Small intestine (tissue), 7 donors: ENCODE results near the gene AURKAIP1. TPM values are rescaled to one million over a fixed set of nuclear protein-coding genes. Genes with fewer than 3 reads are reported as not detected.

Source experiments
- DNase-seq, 2 donors: peaks; one replicate each; pipeline versions ENCODE4 v3.0.0 to v3.0.0-alpha.2; 2013
- FAIRE-seq: peaks from 2 replicates; lab custom pipeline; 2012; peaks lifted over from hg19 to GRCh38; lab: Jason Lieb, UNC
- H3K27ac ChIP-seq, 3 donors: one replicate each; pipeline ENCODE4 v1.5.1; 2013; ENCODE audit warnings: low read length in 2 of 3, mild to moderate bottlenecking in 2 of 3, control low read depth in 1 of 3, inconsistent platforms in 1 of 3, low read depth in 1 of 3, moderate library complexity in 1 of 3
- H3K27me3 ChIP-seq, 3 donors: one replicate each; pipeline ENCODE4 v1.6.1; 2013; ENCODE audit warnings: low read length in 3 of 3, inconsistent platforms in 1 of 3; ENCODE audit not compliant: control insufficient read depth in 3 of 3, insufficient read depth in 3 of 3
- H3K36me3 ChIP-seq, 3 donors: one replicate each; pipeline ENCODE4 v1.6.1; 2013; ENCODE audit warnings: low read length in 3 of 3, inconsistent platforms in 1 of 3, low read depth in 1 of 3, mild to moderate bottlenecking in 1 of 3, moderate library complexity in 1 of 3; ENCODE audit not compliant: control insufficient read depth in 3 of 3, insufficient read depth in 2 of 3
- H3K4me1 ChIP-seq, 3 donors: one replicate each; pipeline ENCODE4 v1.6.1; 2013; ENCODE audit warnings: low read length in 2 of 3, inconsistent platforms in 1 of 3, low read depth in 1 of 3, mild to moderate bottlenecking in 1 of 3, moderate library complexity in 1 of 3; ENCODE audit not compliant: control insufficient read depth in 3 of 3, insufficient read depth in 2 of 3
- H3K4me3 ChIP-seq, 3 donors: one replicate each; pipeline ENCODE4 v1.5.1; 2013; ENCODE audit warnings: low read length in 3 of 3, control low read depth in 1 of 3, inconsistent platforms in 1 of 3, low read depth in 1 of 3, mild to moderate bottlenecking in 1 of 3, moderate library complexity in 1 of 3
- H3K9me3 ChIP-seq, 2 donors: one replicate each; pipeline ENCODE4 v1.6.1; 2013; ENCODE audit warnings: low read depth in 1 of 2, low read length in 1 of 2; ENCODE audit not compliant: control insufficient read depth in 2 of 2, insufficient read depth in 1 of 2
- WGBS, 3 donors: extraction: QIAGEN DNeasy Blood & Tissue Kit; methylation state at CpG; one replicate each; pipeline ENCODE4 v1.1.7; 2013; 5-methylcytosine and 5-hydroxymethylcytosine counted together
- polyA plus RNA-seq, 4 donors: library from polyadenylated mRNA; stranded (reverse) in 3 of 4; unstranded in 1 of 4; fragments of 200-250 nt in 3 of 4; fragments of 120-200 nt in 1 of 4; gene quantifications; one replicate each; pipeline versions ENCODE4 v1.2.1 to v1.2.3, GENCODE V29; 2013
- donor health status: healthy with polysubstance abuse.
- donor health status: control.
- donor health status: control.
- donor health status: Bipolar disorder and iron deficiency.
- donor health status: healthy.

AURKAIP1 gene
- polyA plus RNA-seq, 4 donors = 88.1 to 382 (median 297) TPM

DNA sequence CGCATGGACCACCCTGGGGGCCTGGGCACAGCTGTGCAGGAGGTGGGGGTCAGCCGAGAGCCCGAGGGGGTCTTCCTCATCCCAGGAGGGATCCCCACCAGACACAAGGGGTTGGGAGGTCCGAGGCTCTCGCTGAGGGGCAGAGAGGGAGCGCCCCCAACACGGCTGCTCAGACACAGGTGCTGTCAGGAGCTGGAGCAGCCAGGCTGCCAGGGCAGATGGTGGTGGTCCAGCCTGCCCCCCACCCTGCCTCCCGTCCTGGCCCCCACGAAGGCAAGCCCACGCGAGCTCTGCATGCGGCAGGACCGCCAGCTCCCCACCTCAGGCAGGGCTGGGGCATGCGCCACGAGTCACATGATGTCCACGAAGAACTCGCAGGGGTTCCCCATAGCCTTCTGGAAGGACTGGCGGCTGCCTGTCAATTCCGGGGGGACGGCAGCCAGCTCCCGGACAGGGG lies 39.2 kb downstream of the AURKAIP1 start:
- Histone ChIP-seq H3K4me1 (peaks cover 0 to 13% (median 0%) of the 10 kb centered on the region in 3 donors), H3K4me3 (no peak overlapping the region), H3K9me3 (no peaks in the 10 kb centered on the region), H3K27ac (no peak overlapping the region), H3K27me3 (no peaks in the 10 kb centered on the region), H3K36me3 (peaks cover 0 to 81% (median 15%) of the 10 kb centered on the region in 3 donors)
- no peak for FAIRE-seq
- WGBS, 3 donors = 87 to 89% (median 89%) methylated on average over 16 to 21 of the region's 21 CpGs
- DNase-seq = no peak

DNA sequence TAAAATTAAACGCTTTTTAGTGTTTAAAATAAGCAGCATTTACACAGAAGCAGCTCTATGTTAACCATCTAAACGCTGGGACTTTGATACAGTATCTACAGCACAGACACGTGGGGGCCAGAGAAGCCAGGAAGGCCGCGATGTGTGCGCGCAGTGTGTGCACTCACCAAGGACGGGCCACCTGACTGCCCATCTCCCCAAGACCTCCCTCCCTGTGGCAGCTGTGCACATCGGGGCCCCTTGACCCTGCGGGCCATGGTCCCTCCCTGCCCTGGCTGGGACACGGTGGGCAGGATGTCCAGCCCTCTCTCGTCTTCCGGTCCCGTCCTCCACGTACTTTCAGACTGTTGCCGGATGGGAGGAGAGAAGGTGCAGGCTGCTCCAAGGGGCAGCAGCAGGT lies 39.7 kb downstream of the AURKAIP1 start:
- FAIRE-seq (no peak), DNase-seq (no peak)
- peaks cover 0 to 18% (median 0%) of the 10 kb centered on the region in 3 donors for H3K4me1 ChIP-seq
- H3K36me3 ChIP-seq = peaks cover 0 to 76% (median 13%) of the 10 kb centered on the region in 3 donors
- H3K4me3 ChIP-seq = no peak overlapping the region
- no peaks in the 10 kb centered on the region for H3K9me3 ChIP-seq
- 79 to 85% (median 80%) methylated on average over 16 of the region's 16 CpGs for WGBS, 3 donors
- H3K27ac ChIP-seq = no peak overlapping the region
- H3K27me3 ChIP-seq = no peaks in the 10 kb centered on the region

- FAIRE-seq = no peak
Measured at GRCh38 chr1:1334835-1335234, 40.2 kb downstream of the AURKAIP1 start.

GRCh38 chr1:1333551-1334241 lies 41.3 kb downstream of the AURKAIP1 start:
- H3K27ac ChIP-seq = no peak overlapping the region
- no peaks in the 10 kb centered on the region for H3K27me3 ChIP-seq
- no peak overlapping the region for H3K4me3 ChIP-seq
- DNase-seq (no peak), FAIRE-seq (no peak)
- H3K9me3 ChIP-seq = no peaks in the 10 kb centered on the region
- peaks cover 0 to 67% (median 9%) of the 10 kb centered on the region in 3 donors for H3K36me3 ChIP-seq
- peaks cover 0 to 22% (median 0%) of the 10 kb centered on the region in 3 donors for H3K4me1 ChIP-seq
- 67 to 85% (median 69%) methylated on average over 34 to 36 of the region's 36 CpGs for WGBS, 3 donors

More at GRCh38 chr1:1334835-1335234, 40.2 kb downstream of the AURKAIP1 start:
- Histone ChIP-seq H3K9me3 (no peaks in the 10 kb centered on the region), H3K27me3 (no peaks in the 10 kb centered on the region), H3K36me3 (peaks cover 0 to 71% (median 10%) of the 10 kb centered on the region in 3 donors), H3K4me1 (peaks cover 0 to 22% (median 0%) of the 10 kb centered on the region in 3 donors), H3K4me3 (no peak overlapping the region), H3K27ac (no peak overlapping the region)
- DNase-seq = no peak
- 70 to 79% (median 70%) methylated on average over 11 of the region's 11 CpGs for WGBS, 3 donors

DNA sequence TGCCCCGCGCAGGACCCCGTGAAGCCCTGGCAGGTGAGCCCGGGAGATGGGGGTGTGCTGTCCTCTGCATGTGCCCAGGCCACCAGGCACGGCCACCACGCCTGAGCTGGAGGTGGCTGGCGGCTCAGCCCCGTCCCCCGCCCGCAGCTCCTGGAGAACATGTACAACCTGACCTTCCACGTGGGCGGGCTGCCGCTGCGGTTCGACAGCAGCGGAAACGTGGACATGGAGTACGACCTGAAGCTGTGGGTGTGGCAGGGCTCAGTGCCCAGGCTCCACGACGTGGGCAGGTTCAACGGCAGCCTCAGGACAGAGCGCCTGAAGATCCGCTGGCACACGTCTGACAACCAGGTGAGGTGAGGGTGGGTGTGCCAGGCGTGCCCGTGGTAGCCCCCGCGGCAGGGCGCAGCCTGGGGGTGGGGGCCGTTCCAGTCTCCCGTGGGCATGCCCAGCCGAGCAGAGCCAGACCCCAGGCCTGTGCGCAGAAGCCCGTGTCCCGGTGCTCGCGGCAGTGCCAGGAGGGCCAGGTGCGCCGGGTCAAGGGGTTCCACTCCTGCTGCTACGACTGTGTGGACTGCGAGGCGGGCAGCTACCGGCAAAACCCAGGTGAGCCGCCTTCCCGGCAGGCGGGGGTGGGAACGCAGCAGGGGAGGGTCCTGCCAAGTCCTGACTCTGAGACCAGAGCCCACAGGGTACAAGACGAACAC lies 42.1 kb downstream of the AURKAIP1 start:
- Histone ChIP-seq H3K27ac (no peak overlapping the region), H3K4me1 (peaks cover 0 to 22% (median 0%) of the 10 kb centered on the region in 3 donors), H3K27me3 (no peaks in the 10 kb centered on the region), H3K36me3 (peaks cover 0 to 67% (median 1%) of the 10 kb centered on the region in 3 donors), H3K4me3 (no peak overlapping the region), H3K9me3 (no peaks in the 10 kb centered on the region)
- 25 to 76% (median 28%) methylated on average over 29 to 48 of the region's 48 CpGs for WGBS, 3 donors
- DNase-seq (peak in 1 of 2 donors; percentile 78), FAIRE-seq (no peak)

DNA sequence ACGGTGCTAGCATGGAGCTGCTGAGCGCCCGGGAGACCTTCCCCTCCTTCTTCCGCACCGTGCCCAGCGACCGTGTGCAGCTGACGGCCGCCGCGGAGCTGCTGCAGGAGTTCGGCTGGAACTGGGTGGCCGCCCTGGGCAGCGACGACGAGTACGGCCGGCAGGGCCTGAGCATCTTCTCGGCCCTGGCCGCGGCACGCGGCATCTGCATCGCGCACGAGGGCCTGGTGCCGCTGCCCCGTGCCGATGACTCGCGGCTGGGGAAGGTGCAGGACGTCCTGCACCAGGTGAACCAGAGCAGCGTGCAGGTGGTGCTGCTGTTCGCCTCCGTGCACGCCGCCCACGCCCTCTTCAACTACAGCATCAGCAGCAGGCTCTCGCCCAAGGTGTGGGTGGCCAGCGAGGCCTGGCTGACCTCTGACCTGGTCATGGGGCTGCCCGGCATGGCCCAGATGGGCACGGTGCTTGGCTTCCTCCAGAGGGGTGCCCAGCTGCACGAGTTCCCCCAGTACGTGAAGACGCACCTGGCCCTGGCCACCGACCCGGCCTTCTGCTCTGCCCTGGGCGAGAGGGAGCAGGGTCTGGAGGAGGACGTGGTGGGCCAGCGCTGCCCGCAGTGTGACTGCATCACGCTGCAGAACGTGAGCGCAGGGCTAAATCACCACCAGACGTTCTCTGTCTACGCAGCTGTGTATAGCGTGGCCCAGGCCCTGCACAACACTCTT lies 42.8 kb downstream of the AURKAIP1 start:
- H3K36me3 ChIP-seq = peaks cover 0 to 67% (median 3%) of the 10 kb centered on the region in 3 donors
- H3K4me1 ChIP-seq = peaks cover 0 to 17% (median 0%) of the 10 kb centered on the region in 3 donors
- no peak overlapping the region for H3K4me3 ChIP-seq
- no peaks in the 10 kb centered on the region for H3K9me3 ChIP-seq
- FAIRE-seq (no peak), DNase-seq (no peak)
- 51 to 87% (median 66%) methylated on average over 54 to 57 of the region's 57 CpGs for WGBS, 3 donors
- no peaks in the 10 kb centered on the region for H3K27me3 ChIP-seq
- H3K27ac ChIP-seq = no peak overlapping the region

DNA sequence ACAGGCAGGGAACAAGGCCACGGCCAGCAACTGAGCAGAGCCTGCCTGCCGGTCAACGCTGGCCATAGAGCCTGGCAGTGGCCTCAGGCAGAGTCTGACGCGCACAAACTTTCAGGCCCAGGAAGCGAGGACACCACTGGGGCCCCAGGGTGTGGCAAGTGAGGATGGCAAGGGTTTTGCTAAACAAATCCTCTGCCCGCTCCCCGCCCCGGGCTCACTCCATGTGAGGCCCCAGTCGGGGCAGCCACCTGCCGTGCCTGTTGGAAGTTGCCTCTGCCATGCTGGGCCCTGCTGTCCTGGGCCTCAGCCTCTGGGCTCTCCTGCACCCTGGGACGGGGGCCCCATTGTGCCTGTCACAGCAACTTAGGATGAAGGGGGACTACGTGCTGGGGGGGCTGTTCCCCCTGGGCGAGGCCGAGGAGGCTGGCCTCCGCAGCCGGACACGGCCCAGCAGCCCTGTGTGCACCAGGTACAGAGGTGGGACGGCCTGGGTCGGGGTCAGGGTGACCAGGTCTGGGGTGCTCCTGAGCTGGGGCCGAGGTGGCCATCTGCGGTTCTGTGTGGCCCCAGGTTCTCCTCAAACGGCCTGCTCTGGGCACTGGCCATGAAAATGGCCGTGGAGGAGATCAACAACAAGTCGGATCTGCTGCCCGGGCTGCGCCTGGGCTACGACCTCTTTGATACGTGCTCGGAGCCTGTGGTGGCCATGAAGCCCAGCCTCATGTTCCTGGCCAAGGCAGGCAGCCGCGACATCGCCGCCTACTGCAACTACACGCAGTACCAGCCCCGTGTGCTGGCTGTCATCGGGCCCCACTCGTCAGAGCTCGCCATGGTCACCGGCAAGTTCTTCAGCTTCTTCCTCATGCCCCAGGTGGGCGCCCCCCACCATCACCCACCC lies 43.7 kb downstream of the AURKAIP1 start, which contains the start of gene TAS1R3:
Gene TAS1R3 (plus strand): TSS at position 213 of the 898 bp plus-strand sequence. CDS start 66 bp downstream, at position 279.
- Histone ChIP-seq H3K27me3 (no peaks in the 10 kb centered on the region), H3K36me3 (peaks cover 0 to 68% (median 3%) of the 10 kb centered on the region in 3 donors), H3K9me3 (no peaks in the 10 kb centered on the region), H3K4me1 (peaks cover 0 to 18% (median 0%) of the 10 kb centered on the region in 3 donors), H3K4me3 (no peak within 1 kb of the TSS), H3K27ac (peak within 1 kb of the TSS in 1 of 3 donors; percentile 15)
- WGBS, 3 donors = 43 to 72% (median 56%) methylated on average over 37 to 41 of the region's 41 CpGs
- DNase-seq (no peak), FAIRE-seq (no peak)
